Measurements from ENCODE around the gene FAM76B.

The FAM76B gene

GRCh38 chr11:95729462-95729861, 60.1 kb downstream of the FAM76B start:
- Histone ChIP-seq H3K27ac (no peak overlapping the region), H3K4me1 (ENCODE audit: control insufficient read depth in 1 of 2, insufficient read depth in 1 of 2, low read depth in 1 of 2, low read length in 1 of 2) (no peaks in the 10 kb centered on the region), H3K36me3 (no peaks in the 10 kb centered on the region), H3K9me3 (no peaks in the 10 kb centered on the region), H3K4me3 (ENCODE audit: low read depth in 1 of 2, low read length in 1 of 2) (no peak overlapping the region), H3K27me3 (peaks cover 8% of the 10 kb centered on the region)
- no peak for TF ChIP-seq CTCF (IDR thresholded peaks at IDR 0.05)

DNA sequence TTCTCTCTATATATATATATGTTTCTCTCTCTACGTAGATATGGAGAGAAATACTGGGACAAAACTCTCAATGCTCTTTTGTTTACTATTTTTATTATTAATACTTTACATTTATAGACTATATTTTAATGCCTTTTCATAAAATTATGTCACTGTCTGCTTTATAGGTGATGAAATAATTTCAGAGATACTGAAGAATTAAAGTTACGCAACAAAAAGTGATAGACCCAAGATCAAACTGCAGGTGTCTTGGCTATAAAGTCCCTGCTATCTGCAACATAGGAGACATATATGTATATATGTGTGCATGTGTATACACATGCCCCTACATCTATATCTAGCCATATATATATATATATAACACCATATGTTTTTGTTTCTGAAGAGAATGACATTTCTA, 60.8 kb downstream of the FAM76B start:
- Histone ChIP-seq H3K27ac (no peak overlapping the region), H3K36me3 (no peaks in the 10 kb centered on the region), H3K4me1 (ENCODE audit: control insufficient read depth in 1 of 2, insufficient read depth in 1 of 2, low read depth in 1 of 2, low read length in 1 of 2) (no peaks in the 10 kb centered on the region), H3K4me3 (ENCODE audit: low read depth in 1 of 2, low read length in 1 of 2) (no peak overlapping the region), H3K27me3 (peaks cover 1% of the 10 kb centered on the region), H3K9me3 (no peaks in the 10 kb centered on the region)
- TF ChIP-seq CTCF (IDR thresholded peaks at IDR 0.05) = no peak

- Histone ChIP-seq H3K27me3 (no peaks in the 10 kb centered on the region), H3K36me3 (no peaks in the 10 kb centered on the region), H3K9me3 (no peaks in the 10 kb centered on the region), H3K4me1 (ENCODE audit: control insufficient read depth in 1 of 2, insufficient read depth in 1 of 2, low read depth in 1 of 2, low read length in 1 of 2) (no peaks in the 10 kb centered on the region), H3K27ac (no peak overlapping the region), H3K4me3 (ENCODE audit: low read depth in 1 of 2, low read length in 1 of 2) (no peak overlapping the region)
- no peak for TF ChIP-seq CTCF (IDR thresholded peaks at IDR 0.05)
Measured at GRCh38 chr11:95728094-95728493, 61.5 kb downstream of the FAM76B start.

DNA sequence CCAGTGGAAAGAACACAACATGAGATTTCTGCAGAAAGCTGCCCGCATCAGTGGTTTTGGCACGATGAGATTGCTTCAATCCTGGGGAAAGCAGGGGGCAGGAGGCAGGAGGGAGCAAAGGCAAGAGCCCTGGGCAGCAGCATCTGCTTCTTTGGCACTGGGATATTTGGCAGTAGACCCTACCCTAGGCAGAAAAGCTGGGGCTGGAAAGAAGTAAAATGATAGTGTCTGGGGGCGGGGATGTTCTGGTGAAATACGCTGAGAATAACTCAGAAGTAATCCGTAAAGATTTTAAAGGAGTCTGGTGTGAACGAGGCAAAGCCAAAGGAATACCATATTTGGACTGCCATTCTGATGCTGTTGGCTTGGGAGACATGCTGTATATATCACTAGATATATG, 62.0 kb downstream of the FAM76B start:
- H3K4me3 ChIP-seq (ENCODE audit: low read depth in 1 of 2, low read length in 1 of 2) = no peak overlapping the region
- no peaks in the 10 kb centered on the region for H3K4me1 ChIP-seq (ENCODE audit: control insufficient read depth in 1 of 2, insufficient read depth in 1 of 2, low read depth in 1 of 2, low read length in 1 of 2)
- no peaks in the 10 kb centered on the region for H3K27me3 ChIP-seq
- no peaks in the 10 kb centered on the region for H3K9me3 ChIP-seq
- no peak overlapping the region for H3K27ac ChIP-seq
- TF ChIP-seq CTCF (IDR thresholded peaks at IDR 0.05) = no peak
- H3K36me3 ChIP-seq = no peaks in the 10 kb centered on the region

DNA sequence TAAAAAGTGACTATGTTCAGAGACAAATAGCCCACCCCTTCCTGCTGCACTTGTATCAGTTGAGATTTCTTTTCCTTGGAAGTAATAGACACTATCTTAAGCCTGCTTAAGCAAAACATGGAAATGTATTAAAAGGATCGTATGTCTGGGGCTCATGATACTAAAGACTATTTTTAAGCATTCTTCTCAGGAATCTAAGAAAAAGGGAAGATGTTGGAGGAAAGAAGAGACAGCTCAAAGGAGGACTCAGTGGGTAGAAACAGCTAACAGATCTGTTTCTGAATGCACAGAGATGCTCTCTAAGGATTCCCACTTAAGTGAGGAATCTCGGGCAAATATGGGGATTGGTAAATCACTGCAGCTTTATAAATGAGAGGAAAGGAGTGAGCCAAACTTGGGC, 62.5 kb downstream of the FAM76B start:
- no peak overlapping the region for H3K4me3 ChIP-seq (ENCODE audit: low read depth in 1 of 2, low read length in 1 of 2)
- H3K4me1 ChIP-seq (ENCODE audit: control insufficient read depth in 1 of 2, insufficient read depth in 1 of 2, low read depth in 1 of 2, low read length in 1 of 2) = no peaks in the 10 kb centered on the region
- H3K36me3 ChIP-seq = no peaks in the 10 kb centered on the region
- H3K9me3 ChIP-seq = no peaks in the 10 kb centered on the region
- H3K27ac ChIP-seq = no peak overlapping the region
- TF ChIP-seq CTCF (IDR thresholded peaks at IDR 0.05) = no peak
- H3K27me3 ChIP-seq = no peaks in the 10 kb centered on the region

DNA sequence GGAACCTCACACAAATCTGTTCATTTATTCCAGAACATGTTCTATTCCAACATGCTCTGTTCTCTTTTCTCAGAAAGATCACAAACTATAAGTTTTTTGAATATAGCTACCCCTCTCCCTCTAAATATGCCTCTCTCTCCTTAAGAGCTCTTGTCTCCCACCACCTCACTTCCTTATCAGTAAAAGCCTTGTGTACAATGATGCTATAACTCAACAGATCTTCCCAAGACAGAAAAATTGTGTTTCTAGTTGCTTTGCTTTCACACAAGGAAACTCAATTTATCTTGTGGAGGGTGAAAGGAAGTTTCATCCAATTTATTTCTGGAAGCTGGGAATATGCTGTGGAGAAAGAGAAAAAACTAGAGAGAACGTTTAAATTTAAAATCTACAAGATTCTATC, 64.4 kb downstream of the FAM76B start:
- no peak overlapping the region for H3K4me3 ChIP-seq (ENCODE audit: low read depth in 1 of 2, low read length in 1 of 2)

More for the DNA sequence above, 64.4 kb downstream of the FAM76B start:
- Histone ChIP-seq H3K9me3 (no peaks in the 10 kb centered on the region), H3K27me3 (no peaks in the 10 kb centered on the region), H3K36me3 (no peaks in the 10 kb centered on the region), H3K4me1 (ENCODE audit: control insufficient read depth in 1 of 2, insufficient read depth in 1 of 2, low read depth in 1 of 2, low read length in 1 of 2) (no peaks in the 10 kb centered on the region), H3K27ac (no peak overlapping the region)
- no peak for TF ChIP-seq CTCF (IDR thresholded peaks at IDR 0.05)
